Central memory CD8-positive, alpha-beta T cell (primary cell): Measurements from ENCODE around the gene ZEB2.
A peak's percentile ranks its signal among the peaks of the same experiment; 100 is the strongest.

ENCODE experiments used
- ATAC-seq: fragments of 150-1000 bp; cut with Tn5 transposase; replicated peaks from 2 replicates; pipeline ENCODE4 v1.10.0; 2022; ENCODE audit warnings: mild to moderate bottlenecking, moderate FRiP score, moderate number of reproducible peaks; ENCODE audit not compliant: poor library complexity, severe bottlenecking; ENCODE audit errors: extremely low read depth
- DNase-seq, 2 donors: peaks; one replicate each; pipeline ENCODE4 v3.0.0; 2021; ENCODE audit warnings: low spot score in 2 of 2
- H3K27ac Mint-ChIP-seq: one replicate; pipeline ENCODE4 v1.8.0; 2022; ENCODE audit warnings: low read depth, mild to moderate bottlenecking, moderate library complexity, mixed read lengths
- H3K27me3 Mint-ChIP-seq: one replicate; pipeline ENCODE4 v1.8.0; 2022; ENCODE audit warnings: mixed read lengths
- H3K36me3 Mint-ChIP-seq: one replicate; pipeline ENCODE4 v1.8.0; 2022; ENCODE audit warnings: mild to moderate bottlenecking, moderate library complexity, mixed read lengths; ENCODE audit not compliant: insufficient read depth
- H3K4me1 Mint-ChIP-seq: one replicate; pipeline ENCODE4 v1.8.0; 2022; ENCODE audit warnings: mixed read lengths
- H3K4me3 Mint-ChIP-seq: one replicate; pipeline ENCODE4 v1.8.0; 2022; ENCODE audit warnings: mild to moderate bottlenecking, moderate library complexity, mixed read lengths
- H3K9me3 Mint-ChIP-seq: one replicate; pipeline ENCODE4 v1.8.0; 2022; ENCODE audit warnings: mixed read lengths

ZEB2 gene

DNA sequence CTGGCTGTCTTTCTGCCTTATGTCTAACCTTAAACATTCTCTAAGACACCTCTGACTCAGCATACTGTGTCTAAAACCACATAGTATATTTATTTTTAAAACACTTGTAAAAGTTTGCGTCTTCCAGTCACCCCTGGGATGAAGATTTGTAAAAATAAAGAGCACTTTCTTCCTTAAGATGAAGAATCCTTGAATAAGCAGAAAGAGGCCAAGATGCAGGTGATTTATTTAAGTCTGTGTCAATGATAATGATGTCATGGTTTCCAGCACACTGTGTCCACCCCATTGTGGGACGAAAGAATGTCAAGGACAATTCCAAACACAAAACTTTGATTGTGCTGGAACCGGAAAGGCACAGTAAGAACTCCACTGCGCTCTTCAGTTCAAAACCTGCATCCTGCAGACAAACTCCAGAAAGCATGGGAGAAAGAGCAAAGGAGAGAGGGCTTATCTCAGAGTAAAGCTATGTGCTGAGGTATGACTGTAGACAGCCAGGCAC is 92.9 kb downstream of the ZEB2 start:
- H3K4me1 Mint-ChIP-seq = peaks cover 12% of the 10 kb centered on the region
- no peaks in the 10 kb centered on the region for H3K27me3 Mint-ChIP-seq
- DNase-seq (no peak), ATAC-seq (no peak)
- H3K36me3 Mint-ChIP-seq = peaks cover 37% of the 10 kb centered on the region
- H3K9me3 Mint-ChIP-seq = no peaks in the 10 kb centered on the region
- no peak overlapping the region for H3K27ac Mint-ChIP-seq
- no peak overlapping the region for H3K4me3 Mint-ChIP-seq

GRCh38 chr2:144426355-144426754 is 93.6 kb downstream of the ZEB2 start:
- H3K4me3 Mint-ChIP-seq = no peak overlapping the region
- peaks cover 13% of the 10 kb centered on the region for H3K4me1 Mint-ChIP-seq
- no peaks in the 10 kb centered on the region for H3K9me3 Mint-ChIP-seq
- no peak for ATAC-seq
- DNase-seq = no peak
- peaks cover 38% of the 10 kb centered on the region for H3K36me3 Mint-ChIP-seq
- H3K27ac Mint-ChIP-seq = no peak overlapping the region
- no peaks in the 10 kb centered on the region for H3K27me3 Mint-ChIP-seq

- H3K4me1 Mint-ChIP-seq = peaks cover 23% of the 10 kb centered on the region
- H3K9me3 Mint-ChIP-seq = no peaks in the 10 kb centered on the region
- H3K36me3 Mint-ChIP-seq = peaks cover 44% of the 10 kb centered on the region
- H3K27ac Mint-ChIP-seq = no peak overlapping the region
- no peak for ATAC-seq
- no peaks in the 10 kb centered on the region for H3K27me3 Mint-ChIP-seq
- DNase-seq = no peak
- no peak overlapping the region for H3K4me3 Mint-ChIP-seq
Observed at GRCh38 chr2:144424559-144425240, 95.2 kb downstream of the ZEB2 start.

GRCh38 chr2:144421606-144422510 is 98.1 kb downstream of the ZEB2 start:
- no peaks in the 10 kb centered on the region for H3K9me3 Mint-ChIP-seq
- H3K4me1 Mint-ChIP-seq = peaks cover 22% of the 10 kb centered on the region
- ATAC-seq (no peak), DNase-seq (no peak)
- no peaks in the 10 kb centered on the region for H3K27me3 Mint-ChIP-seq
- H3K27ac Mint-ChIP-seq = peak overlapping the region; percentile 12
- peaks cover 35% of the 10 kb centered on the region for H3K36me3 Mint-ChIP-seq
- H3K4me3 Mint-ChIP-seq = no peak overlapping the region

DNA sequence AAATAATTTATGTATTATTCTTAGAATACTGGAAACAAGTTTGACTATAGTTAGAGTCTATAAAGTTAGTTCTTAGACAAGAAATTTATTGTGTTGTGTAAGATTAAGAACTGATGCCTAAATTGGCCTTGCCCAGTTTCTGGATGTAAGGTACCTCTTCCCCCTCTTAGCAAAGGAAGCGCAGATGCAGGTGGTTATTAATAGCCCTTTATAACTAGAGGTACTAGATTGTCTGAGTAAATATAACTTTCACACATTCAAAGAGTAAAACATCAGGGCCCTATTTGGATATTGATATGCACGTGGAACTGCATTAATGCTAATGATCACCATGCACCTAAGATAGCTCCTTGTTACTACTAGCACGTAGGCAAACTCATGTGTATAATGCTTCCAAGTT is 100.7 kb downstream of the ZEB2 start:
- H3K4me3 Mint-ChIP-seq = no peak overlapping the region
- ATAC-seq = no peak
- H3K27me3 Mint-ChIP-seq = no peaks in the 10 kb centered on the region
- no peak for DNase-seq
- H3K27ac Mint-ChIP-seq = no peak overlapping the region
- H3K9me3 Mint-ChIP-seq = no peaks in the 10 kb centered on the region
- peaks cover 44% of the 10 kb centered on the region for H3K36me3 Mint-ChIP-seq
- H3K4me1 Mint-ChIP-seq = peaks cover 45% of the 10 kb centered on the region

- Mint-ChIP-seq H3K4me1 (peaks cover 45% of the 10 kb centered on the region), H3K4me3 (no peak overlapping the region), H3K27me3 (no peaks in the 10 kb centered on the region), H3K27ac (peak overlapping the region; percentile 33), H3K9me3 (no peaks in the 10 kb centered on the region), H3K36me3 (peaks cover 21% of the 10 kb centered on the region)
- ATAC-seq (no peak), DNase-seq (no peak)
Observed at GRCh38 chr2:144415386-144415785, 104.5 kb downstream of the ZEB2 start.

DNA sequence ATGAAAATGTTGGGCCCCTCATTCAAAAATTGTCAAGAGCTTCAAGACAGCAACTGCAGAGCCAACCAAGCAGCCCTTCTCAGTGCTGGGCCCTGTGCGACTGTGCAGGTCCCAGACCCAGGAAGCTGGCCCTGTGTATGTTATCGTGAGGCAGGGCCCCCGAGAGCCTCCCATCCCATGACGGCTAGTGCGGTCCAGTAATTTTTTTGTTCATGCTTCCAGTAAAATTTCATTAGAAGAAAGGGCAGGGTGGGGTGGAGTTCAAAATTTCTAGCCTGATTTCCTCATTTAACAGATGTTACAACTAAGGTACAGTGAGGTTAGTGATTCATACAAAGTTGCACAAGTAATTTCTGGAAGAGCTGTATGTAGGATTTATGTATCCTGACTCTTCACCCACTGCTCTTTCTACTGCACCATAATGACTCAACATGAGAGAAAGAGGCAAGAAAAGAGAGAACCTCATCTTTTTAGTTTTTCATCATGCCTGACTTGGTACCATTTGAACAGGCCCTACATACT is 105.5 kb downstream of the ZEB2 start:
- H3K36me3 Mint-ChIP-seq = peaks cover 30% of the 10 kb centered on the region
- H3K4me3 Mint-ChIP-seq = peak overlapping the region; percentile 17
- H3K27me3 Mint-ChIP-seq = no peaks in the 10 kb centered on the region
- peak overlapping the region; percentile 90 for H3K27ac Mint-ChIP-seq
- peaks cover 45% of the 10 kb centered on the region for H3K4me1 Mint-ChIP-seq
- ATAC-seq (peak; percentile 65), DNase-seq (no peak)
- H3K9me3 Mint-ChIP-seq = no peaks in the 10 kb centered on the region

- H3K9me3 Mint-ChIP-seq = no peaks in the 10 kb centered on the region
- no peak for ATAC-seq
- no peak for DNase-seq
- H3K27me3 Mint-ChIP-seq = no peaks in the 10 kb centered on the region
- H3K4me3 Mint-ChIP-seq = no peak overlapping the region
- peaks cover 54% of the 10 kb centered on the region for H3K4me1 Mint-ChIP-seq
- H3K27ac Mint-ChIP-seq = peak overlapping the region; percentile 90
- H3K36me3 Mint-ChIP-seq = peaks cover 36% of the 10 kb centered on the region
Observed at GRCh38 chr2:144412709-144413108, 107.2 kb downstream of the ZEB2 start.

- Mint-ChIP-seq H3K9me3 (no peaks in the 10 kb centered on the region), H3K36me3 (peaks cover 34% of the 10 kb centered on the region), H3K27ac (no peak overlapping the region), H3K4me3 (no peak overlapping the region), H3K4me1 (peaks cover 50% of the 10 kb centered on the region), H3K27me3 (no peaks in the 10 kb centered on the region)
- DNase-seq (no peak), ATAC-seq (no peak)
Observed at GRCh38 chr2:144411473-144411872, 108.4 kb downstream of the ZEB2 start.

- ATAC-seq (no peak), DNase-seq (no peak)
- no peak overlapping the region for H3K4me3 Mint-ChIP-seq
- no peaks in the 10 kb centered on the region for H3K27me3 Mint-ChIP-seq
- peaks cover 27% of the 10 kb centered on the region for H3K36me3 Mint-ChIP-seq
- H3K9me3 Mint-ChIP-seq = no peaks in the 10 kb centered on the region
- no peak overlapping the region for H3K27ac Mint-ChIP-seq
- H3K4me1 Mint-ChIP-seq = peaks cover 38% of the 10 kb centered on the region
Observed at GRCh38 chr2:144409241-144409640, 110.7 kb downstream of the ZEB2 start.

DNA sequence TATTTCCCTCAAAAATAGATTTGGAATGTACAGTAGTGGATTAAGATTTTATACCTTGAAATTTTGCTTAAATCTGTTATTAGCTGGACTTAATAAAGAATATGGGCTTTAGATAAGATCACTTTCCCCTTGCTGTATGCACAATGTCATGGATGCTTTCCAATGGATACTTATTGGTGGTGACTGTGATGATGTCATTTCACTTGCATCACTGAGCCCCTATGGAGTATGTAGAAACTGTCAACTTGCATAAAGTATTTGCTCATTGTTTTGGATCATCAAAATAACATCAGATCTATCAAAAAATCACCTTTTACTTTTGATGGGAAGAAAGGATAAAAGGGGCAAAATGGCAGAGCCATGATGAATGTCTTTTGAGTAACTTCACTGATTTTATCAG is 112.7 kb downstream of the ZEB2 start:
- Mint-ChIP-seq H3K9me3 (no peaks in the 10 kb centered on the region), H3K4me3 (no peak overlapping the region), H3K36me3 (peaks cover 37% of the 10 kb centered on the region), H3K4me1 (peaks cover 33% of the 10 kb centered on the region), H3K27ac (no peak overlapping the region), H3K27me3 (no peaks in the 10 kb centered on the region)
- DNase-seq (no peak), ATAC-seq (no peak)

DNA sequence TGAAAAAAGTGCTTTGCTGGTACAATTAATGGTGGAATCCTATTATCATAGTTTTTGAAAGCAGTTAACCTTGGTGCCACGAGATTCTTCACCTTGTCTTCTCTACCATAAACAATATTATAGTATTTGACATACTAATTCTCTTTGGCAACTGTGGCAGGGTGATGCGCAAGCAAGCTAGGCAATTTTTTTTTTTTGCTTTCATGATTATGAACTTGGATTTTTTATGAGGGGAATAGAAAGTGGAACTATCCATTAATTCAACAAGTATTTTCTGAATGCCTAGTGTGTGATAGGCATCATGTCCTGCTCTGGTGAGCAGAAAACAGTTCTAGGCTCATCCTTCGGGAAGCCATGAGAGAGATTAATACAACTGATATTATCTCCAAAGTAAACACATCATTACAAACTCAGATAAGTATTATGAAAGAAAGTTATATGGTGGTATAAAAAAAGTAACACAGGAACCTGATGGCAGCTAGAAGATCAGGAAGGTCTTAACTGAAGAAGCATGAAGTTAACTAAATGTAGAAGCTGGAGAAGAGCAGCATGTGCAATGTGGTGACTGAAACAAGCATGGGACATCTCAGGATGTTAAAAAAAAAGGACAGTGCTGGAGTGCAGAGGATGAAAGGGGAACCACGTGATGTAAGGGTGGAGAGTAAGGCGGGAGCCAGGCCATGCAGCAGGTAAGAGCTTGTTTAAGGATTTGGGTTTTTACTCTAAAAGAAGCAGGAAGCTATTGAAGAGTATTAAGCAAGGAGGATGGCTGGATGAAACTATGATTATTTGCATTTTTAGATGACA is 113.7 kb downstream of the ZEB2 start:
- Mint-ChIP-seq H3K27ac (peak overlapping the region; percentile 27), H3K4me1 (peaks cover 28% of the 10 kb centered on the region), H3K27me3 (no peaks in the 10 kb centered on the region), H3K9me3 (no peaks in the 10 kb centered on the region), H3K36me3 (peaks cover 47% of the 10 kb centered on the region), H3K4me3 (no peak overlapping the region)
- ATAC-seq = no peak
- no peak for DNase-seq
